Osteoblast (primary cell): ENCODE results near the gene OR2AG1. TPM values are rescaled to one million over a fixed set of nuclear protein-coding genes. Genes with fewer than 3 reads are reported as not detected.

Source experiments
- DNase-seq: peaks from one replicate; pipeline ENCODE4 v3.0.0; 2011; ENCODE audit warnings: low spot score, mixed read lengths; ENCODE audit not compliant: insufficient read length; ENCODE audit errors: missing footprints
- H2AFZ ChIP-seq: 2 replicates; pipeline ENCODE4 v1.6.0; 2011; ENCODE audit warnings: mild to moderate bottlenecking, low read length
- H3K27ac ChIP-seq: 2 replicates; pipeline ENCODE4 v1.5.1; 2011; ENCODE audit warnings: mild to moderate bottlenecking, low read depth, low read length, moderate library complexity
- H3K27me3 ChIP-seq: 2 replicates; pipeline ENCODE4 v1.6.0; 2012; ENCODE audit warnings: mild to moderate bottlenecking, control low read depth, inconsistent platforms, low read length, moderate library complexity; ENCODE audit not compliant: insufficient read depth
- H3K36me3 ChIP-seq: 2 replicates; pipeline ENCODE4 v1.5.1; 2011; ENCODE audit warnings: mild to moderate bottlenecking, low read length, control low read depth, moderate library complexity; ENCODE audit not compliant: insufficient read depth
- H3K4me1 ChIP-seq: 2 replicates; pipeline ENCODE4 v1.5.1; 2011; ENCODE audit warnings: mild to moderate bottlenecking, low read length, control low read depth, moderate library complexity; ENCODE audit not compliant: insufficient read depth
- H3K4me2 ChIP-seq: 2 replicates; pipeline ENCODE4 v1.6.0; 2011; ENCODE audit warnings: mild to moderate bottlenecking, low read length; ENCODE audit not compliant: insufficient read depth
- H3K4me3 ChIP-seq: fragments of 200-600 bp; sonication (generic); 3 replicates; pipeline ENCODE4 v1.5.1; 2012; ENCODE audit warnings: mild to moderate bottlenecking, low read length, inconsistent platforms; ENCODE audit not compliant: insufficient read depth
- H3K79me2 ChIP-seq: 2 replicates; pipeline ENCODE4 v1.6.0; 2012; ENCODE audit warnings: mild to moderate bottlenecking, low read length, control low read depth, inconsistent platforms; ENCODE audit not compliant: insufficient read depth
- H3K9me3 ChIP-seq: 2 replicates; pipeline ENCODE4 v1.5.1; 2011; ENCODE audit warnings: low read depth, low read length, control low read depth
- H4K20me1 ChIP-seq: 2 replicates; pipeline ENCODE4 v1.6.0; 2012; ENCODE audit warnings: mild to moderate bottlenecking, low read length, control low read depth; ENCODE audit not compliant: insufficient read depth
- total RNA-seq: library from RNA; depleted of rRNA; stranded (reverse); fragments of >200 nt; gene quantifications from 2 replicates; pipeline ENCODE4 v1.2.3, GENCODE V29; 2012
- TF ChIP-seq, protein P1 (sequence below): IDR thresholded peaks from 2 replicates; pipeline ENCODE4 v1.5.1; 2011; ENCODE audit warnings: mild to moderate bottlenecking, low read depth, low read length, moderate library complexity; ENCODE audit errors: extremely low read depth

The OR2AG1 gene
- total RNA-seq, 1 donor: not detected

DNA sequence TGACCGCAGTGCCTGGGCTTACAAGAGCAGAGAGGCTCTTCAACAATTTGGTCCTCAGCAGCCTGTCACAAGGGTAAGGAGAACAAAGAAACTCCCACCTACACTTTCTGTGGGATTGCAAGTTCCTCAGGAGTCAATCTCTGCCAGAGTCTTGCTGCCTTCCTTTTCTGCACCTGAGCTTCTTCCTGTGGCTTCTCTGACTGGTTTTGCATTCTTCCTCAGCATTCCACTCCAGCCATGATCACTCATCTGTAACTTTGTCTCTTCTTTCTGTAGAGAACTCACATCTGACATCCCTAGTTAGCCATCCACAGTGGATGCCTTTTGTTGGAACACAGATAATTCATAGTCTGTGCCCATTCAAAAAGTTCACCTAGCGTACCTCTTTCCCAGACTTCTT is 30.8 kb downstream of the OR2AG1 start:
- H3K79me2 ChIP-seq: no peaks in the 10 kb centered on the region
- H3K4me2 ChIP-seq: no peak overlapping the region
- H2AFZ ChIP-seq: no peak overlapping the region
- TF ChIP-seq, protein P1, sequence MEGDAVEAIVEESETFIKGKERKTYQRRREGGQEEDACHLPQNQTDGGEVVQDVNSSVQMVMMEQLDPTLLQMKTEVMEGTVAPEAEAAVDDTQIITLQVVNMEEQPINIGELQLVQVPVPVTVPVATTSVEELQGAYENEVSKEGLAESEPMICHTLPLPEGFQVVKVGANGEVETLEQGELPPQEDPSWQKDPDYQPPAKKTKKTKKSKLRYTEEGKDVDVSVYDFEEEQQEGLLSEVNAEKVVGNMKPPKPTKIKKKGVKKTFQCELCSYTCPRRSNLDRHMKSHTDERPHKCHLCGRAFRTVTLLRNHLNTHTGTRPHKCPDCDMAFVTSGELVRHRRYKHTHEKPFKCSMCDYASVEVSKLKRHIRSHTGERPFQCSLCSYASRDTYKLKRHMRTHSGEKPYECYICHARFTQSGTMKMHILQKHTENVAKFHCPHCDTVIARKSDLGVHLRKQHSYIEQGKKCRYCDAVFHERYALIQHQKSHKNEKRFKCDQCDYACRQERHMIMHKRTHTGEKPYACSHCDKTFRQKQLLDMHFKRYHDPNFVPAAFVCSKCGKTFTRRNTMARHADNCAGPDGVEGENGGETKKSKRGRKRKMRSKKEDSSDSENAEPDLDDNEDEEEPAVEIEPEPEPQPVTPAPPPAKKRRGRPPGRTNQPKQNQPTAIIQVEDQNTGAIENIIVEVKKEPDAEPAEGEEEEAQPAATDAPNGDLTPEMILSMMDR: no peak
- no peak overlapping the region for H3K27ac ChIP-seq
- H3K9me3 ChIP-seq: no peaks in the 10 kb centered on the region
- H4K20me1 ChIP-seq: no peaks in the 10 kb centered on the region
- H3K27me3 ChIP-seq: no peaks in the 10 kb centered on the region
- H3K4me3 ChIP-seq: no peak overlapping the region
- no peaks in the 10 kb centered on the region for H3K4me1 ChIP-seq
- DNase-seq: peak; percentile 34
- no peaks in the 10 kb centered on the region for H3K36me3 ChIP-seq

DNA sequence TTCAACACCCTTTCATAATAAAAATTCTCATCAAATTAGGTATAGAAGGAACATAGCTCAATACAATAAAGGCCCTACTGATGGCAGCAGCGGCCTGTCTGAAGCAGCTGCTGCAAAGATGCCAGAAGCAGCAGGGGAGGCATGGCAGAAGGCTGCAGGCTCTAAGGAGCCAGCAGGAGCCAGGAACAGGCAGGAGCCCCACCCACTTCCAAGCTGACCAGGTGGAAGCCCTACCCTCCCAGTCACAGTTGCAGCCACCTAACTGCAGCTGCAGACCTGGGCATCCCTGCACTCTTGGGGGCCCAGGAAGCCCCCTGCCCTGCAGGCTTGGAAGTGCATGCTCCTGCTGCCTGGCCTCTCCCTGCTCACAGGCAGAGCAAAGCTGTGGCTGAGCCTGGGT is 34.9 kb downstream of the OR2AG1 start:
- H3K27ac ChIP-seq: no peak overlapping the region
- no peak overlapping the region for H3K4me2 ChIP-seq
- H2AFZ ChIP-seq: no peak overlapping the region
- TF ChIP-seq, protein P1: peak; percentile 15
- H3K4me1 ChIP-seq: no peaks in the 10 kb centered on the region
- H3K27me3 ChIP-seq: no peaks in the 10 kb centered on the region
- H3K79me2 ChIP-seq: no peaks in the 10 kb centered on the region
- no peaks in the 10 kb centered on the region for H3K9me3 ChIP-seq
- peak; percentile 38 for DNase-seq
- no peak overlapping the region for H3K4me3 ChIP-seq
- no peaks in the 10 kb centered on the region for H4K20me1 ChIP-seq
- no peaks in the 10 kb centered on the region for H3K36me3 ChIP-seq

DNA sequence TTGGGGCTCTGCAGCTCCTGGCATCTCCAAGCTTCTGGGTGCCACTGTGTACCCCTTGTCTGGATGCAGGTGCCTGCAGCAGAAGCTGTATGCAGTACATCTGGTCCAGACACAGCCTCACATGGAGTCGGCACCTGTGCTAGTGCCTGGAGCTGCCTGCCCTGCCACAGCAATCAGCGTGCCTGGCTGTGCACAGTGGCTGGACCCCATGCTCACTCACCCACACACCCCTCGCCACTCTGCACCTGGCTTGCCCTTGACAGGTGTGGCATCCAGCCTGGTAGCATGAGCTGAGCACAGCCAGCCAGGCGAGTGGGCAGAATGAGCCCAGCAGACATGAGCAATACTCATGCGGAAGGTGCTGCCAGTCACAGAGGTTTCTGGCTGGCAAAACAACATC is 36.1 kb downstream of the OR2AG1 start:
- Histone ChIP-seq H3K27me3 (no peaks in the 10 kb centered on the region), H3K36me3 (no peaks in the 10 kb centered on the region), H3K9me3 (no peaks in the 10 kb centered on the region), H3K4me3 (no peak overlapping the region), H3K27ac (no peak overlapping the region), H3K4me1 (no peaks in the 10 kb centered on the region), H3K79me2 (no peaks in the 10 kb centered on the region), H4K20me1 (no peaks in the 10 kb centered on the region), H2AFZ (no peak overlapping the region), H3K4me2 (no peak overlapping the region)
- no peak for DNase-seq
- TF ChIP-seq, protein P1: no peak

DNA sequence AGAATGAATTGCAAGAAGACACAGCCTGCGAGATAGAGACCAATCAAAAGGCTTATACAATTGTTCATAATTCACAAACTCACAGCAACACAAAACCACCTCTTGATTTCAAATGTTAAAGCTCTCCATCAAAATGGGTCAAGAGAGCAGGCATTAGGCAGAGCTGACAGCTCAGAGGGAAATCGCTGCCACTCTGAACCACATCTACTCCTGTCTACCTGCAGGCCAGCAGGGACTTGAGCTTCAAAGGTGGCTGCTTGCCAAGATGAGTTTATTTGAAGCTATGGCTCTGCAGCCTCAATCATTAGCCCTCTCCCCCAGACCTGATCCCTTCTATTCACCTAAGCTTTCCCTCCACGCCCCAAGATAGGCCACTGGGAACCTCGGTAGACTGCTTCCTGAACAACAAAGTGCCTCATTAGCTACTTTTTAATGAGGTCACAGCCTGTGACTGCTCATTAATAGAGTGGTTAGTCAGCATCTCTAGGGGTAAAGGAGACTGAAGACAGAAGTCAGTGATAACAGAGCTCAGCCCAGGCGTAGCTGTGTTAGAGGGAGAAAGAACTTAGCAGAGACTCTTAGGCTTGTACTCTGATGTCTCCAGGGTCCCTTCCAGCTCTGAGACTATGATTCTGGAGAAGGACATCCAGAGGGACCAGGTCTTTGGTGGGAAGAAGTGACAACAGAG is 41.5 kb downstream of the OR2AG1 start:
- Histone ChIP-seq H3K27ac (no peak overlapping the region), H4K20me1 (no peaks in the 10 kb centered on the region), H3K79me2 (no peaks in the 10 kb centered on the region), H3K4me1 (no peaks in the 10 kb centered on the region), H3K4me3 (no peak overlapping the region), H3K4me2 (no peak overlapping the region), H3K27me3 (no peaks in the 10 kb centered on the region), H3K36me3 (no peaks in the 10 kb centered on the region), H2AFZ (no peak overlapping the region), H3K9me3 (no peaks in the 10 kb centered on the region)
- TF ChIP-seq, protein P1: no peak
- no peak for DNase-seq
